ENCODE results near the gene TP63.

TP63 gene

GRCh38 chr3:189699885-189700284, 68.7 kb downstream of the TP63 start:
- ATAC-seq: no peak
- TF ChIP-seq OSR1 (CRISPR knock-in tag; IDR thresholded peaks at IDR 0.05) (no peak), ZNF70 (CRISPR knock-in tag; IDR thresholded peaks at IDR 0.05) (no peak), PPARA (CRISPR knock-in tag; IDR thresholded peaks at IDR 0.05; ENCODE audit: borderline replicate concordance) (no peak), ARNTL (CRISPR knock-in tag; IDR thresholded peaks at IDR 0.05; ENCODE audit: borderline replicate concordance, low read depth) (no peak), ZNF565 (CRISPR knock-in tag; conservative IDR thresholded peaks at IDR 0.05; ENCODE audit: low read depth) (no peak), RARB (CRISPR knock-in tag; IDR thresholded peaks at IDR 0.05) (no peak), ESRRG (CRISPR knock-in tag; IDR thresholded peaks at IDR 0.05) (no peak), TOX (CRISPR knock-in tag; IDR thresholded peaks at IDR 0.05; ENCODE audit: borderline replicate concordance) (no peak), BACH2 (CRISPR knock-in tag; IDR thresholded peaks at IDR 0.05; ENCODE audit: borderline replicate concordance) (no peak), ZNF8 (CRISPR knock-in tag; IDR thresholded peaks at IDR 0.05) (no peak), CSRNP3 (CRISPR knock-in tag; IDR thresholded peaks at IDR 0.05) (no peak), TCF4 (CRISPR knock-in tag; IDR thresholded peaks at IDR 0.05; ENCODE audit: borderline replicate concordance) (no peak), ISL1 (CRISPR knock-in tag; IDR thresholded peaks at IDR 0.05) (no peak)
- TF ChIP-seq, protein P1, sequence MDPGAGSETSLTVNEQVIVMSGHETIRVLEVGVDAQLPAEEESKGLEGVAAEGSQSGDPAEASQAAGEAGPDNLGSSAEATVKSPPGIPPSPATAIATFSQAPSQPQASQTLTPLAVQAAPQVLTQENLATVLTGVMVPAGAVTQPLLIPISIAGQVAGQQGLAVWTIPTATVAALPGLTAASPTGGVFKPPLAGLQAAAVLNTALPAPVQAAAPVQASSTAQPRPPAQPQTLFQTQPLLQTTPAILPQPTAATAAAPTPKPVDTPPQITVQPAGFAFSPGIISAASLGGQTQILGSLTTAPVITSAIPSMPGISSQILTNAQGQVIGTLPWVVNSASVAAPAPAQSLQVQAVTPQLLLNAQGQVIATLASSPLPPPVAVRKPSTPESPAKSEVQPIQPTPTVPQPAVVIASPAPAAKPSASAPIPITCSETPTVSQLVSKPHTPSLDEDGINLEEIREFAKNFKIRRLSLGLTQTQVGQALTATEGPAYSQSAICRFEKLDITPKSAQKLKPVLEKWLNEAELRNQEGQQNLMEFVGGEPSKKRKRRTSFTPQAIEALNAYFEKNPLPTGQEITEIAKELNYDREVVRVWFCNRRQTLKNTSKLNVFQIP (CRISPR knock-in tag; IDR thresholded peaks at IDR 0.05; ENCODE audit: borderline replicate concordance, low read depth): no peak
- TF ChIP-seq, protein P2, sequence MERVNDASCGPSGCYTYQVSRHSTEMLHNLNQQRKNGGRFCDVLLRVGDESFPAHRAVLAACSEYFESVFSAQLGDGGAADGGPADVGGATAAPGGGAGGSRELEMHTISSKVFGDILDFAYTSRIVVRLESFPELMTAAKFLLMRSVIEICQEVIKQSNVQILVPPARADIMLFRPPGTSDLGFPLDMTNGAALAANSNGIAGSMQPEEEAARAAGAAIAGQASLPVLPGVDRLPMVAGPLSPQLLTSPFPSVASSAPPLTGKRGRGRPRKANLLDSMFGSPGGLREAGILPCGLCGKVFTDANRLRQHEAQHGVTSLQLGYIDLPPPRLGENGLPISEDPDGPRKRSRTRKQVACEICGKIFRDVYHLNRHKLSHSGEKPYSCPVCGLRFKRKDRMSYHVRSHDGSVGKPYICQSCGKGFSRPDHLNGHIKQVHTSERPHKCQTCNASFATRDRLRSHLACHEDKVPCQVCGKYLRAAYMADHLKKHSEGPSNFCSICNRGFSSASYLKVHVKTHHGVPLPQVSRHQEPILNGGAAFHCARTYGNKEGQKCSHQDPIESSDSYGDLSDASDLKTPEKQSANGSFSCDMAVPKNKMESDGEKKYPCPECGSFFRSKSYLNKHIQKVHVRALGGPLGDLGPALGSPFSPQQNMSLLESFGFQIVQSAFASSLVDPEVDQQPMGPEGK (CRISPR knock-in tag; IDR thresholded peaks at IDR 0.05; ENCODE audit: borderline replicate concordance): no peak

DNA sequence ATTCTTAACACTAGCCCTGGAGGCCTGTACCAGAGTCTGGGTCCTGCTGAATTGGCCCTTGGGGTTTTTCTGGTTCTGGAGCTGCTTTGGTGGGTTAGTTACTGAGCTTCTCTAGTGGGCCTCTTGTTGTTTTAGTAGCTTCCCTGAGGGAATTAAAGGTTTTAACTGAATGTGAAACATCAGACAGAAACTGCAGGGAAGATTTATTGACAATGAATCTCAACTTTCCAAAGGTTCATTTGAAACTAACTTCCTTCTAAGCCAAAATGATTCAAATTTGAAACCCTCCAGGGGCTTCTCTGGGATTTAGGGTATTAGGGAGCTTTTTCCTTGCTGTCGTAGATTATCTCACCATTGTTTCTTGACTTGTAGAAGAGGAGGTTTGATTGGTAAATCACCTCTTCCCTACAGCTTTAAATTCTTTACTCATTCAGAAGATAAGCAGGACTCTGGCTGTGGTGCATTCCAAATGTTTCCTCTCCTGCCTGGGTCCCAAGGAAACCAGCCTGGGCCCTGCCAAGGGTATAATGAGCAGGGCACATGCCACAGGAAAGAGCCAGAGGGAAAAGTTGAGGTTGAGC, 71.0 kb downstream of the TP63 start:
- TF ChIP-seq TCF4 (CRISPR knock-in tag; IDR thresholded peaks at IDR 0.05; ENCODE audit: borderline replicate concordance) (no peak), BACH2 (CRISPR knock-in tag; IDR thresholded peaks at IDR 0.05; ENCODE audit: borderline replicate concordance) (no peak), ZC3H10 (CRISPR knock-in tag; IDR thresholded peaks at IDR 0.05) (no peak), ZFP3 (CRISPR knock-in tag; IDR thresholded peaks at IDR 0.05) (no peak), SNAI2 (CRISPR knock-in tag; IDR thresholded peaks at IDR 0.05) (no peak), CREB5 (CRISPR knock-in tag; IDR thresholded peaks at IDR 0.05; ENCODE audit: low read depth) (no peak)
- ATAC-seq: no peak

DNA sequence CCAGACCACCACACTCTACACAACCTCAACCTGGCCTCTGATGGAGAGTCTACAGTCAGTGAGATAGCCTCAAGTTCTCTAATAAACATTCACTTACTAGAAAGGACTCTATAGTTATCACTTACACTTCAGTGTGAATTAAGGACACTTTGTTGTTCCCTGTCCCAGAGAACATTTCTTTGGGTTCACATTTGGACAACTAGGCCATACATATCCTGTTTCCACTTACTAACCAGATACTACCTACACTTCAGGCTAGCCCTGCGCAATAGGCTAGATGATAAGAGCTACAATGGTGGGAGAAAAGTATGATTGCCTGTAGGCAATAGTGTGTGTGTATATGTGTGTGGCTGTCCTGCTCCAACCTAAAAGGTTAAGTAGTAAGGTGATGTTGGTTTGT, 72.7 kb downstream of the TP63 start:
- TF ChIP-seq, protein P3, sequence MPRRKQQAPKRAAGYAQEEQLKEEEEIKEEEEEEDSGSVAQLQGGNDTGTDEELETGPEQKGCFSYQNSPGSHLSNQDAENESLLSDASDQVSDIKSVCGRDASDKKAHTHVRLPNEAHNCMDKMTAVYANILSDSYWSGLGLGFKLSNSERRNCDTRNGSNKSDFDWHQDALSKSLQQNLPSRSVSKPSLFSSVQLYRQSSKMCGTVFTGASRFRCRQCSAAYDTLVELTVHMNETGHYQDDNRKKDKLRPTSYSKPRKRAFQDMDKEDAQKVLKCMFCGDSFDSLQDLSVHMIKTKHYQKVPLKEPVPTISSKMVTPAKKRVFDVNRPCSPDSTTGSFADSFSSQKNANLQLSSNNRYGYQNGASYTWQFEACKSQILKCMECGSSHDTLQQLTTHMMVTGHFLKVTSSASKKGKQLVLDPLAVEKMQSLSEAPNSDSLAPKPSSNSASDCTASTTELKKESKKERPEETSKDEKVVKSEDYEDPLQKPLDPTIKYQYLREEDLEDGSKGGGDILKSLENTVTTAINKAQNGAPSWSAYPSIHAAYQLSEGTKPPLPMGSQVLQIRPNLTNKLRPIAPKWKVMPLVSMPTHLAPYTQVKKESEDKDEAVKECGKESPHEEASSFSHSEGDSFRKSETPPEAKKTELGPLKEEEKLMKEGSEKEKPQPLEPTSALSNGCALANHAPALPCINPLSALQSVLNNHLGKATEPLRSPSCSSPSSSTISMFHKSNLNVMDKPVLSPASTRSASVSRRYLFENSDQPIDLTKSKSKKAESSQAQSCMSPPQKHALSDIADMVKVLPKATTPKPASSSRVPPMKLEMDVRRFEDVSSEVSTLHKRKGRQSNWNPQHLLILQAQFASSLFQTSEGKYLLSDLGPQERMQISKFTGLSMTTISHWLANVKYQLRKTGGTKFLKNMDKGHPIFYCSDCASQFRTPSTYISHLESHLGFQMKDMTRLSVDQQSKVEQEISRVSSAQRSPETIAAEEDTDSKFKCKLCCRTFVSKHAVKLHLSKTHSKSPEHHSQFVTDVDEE (CRISPR knock-in tag; IDR thresholded peaks at IDR 0.05): no peak
- no peak for TF ChIP-seq CSRNP3 (CRISPR knock-in tag; IDR thresholded peaks at IDR 0.05)
- no peak for TF ChIP-seq TOX (CRISPR knock-in tag; IDR thresholded peaks at IDR 0.05; ENCODE audit: borderline replicate concordance)
- no peak for TF ChIP-seq ZNF8 (CRISPR knock-in tag; IDR thresholded peaks at IDR 0.05)
- TF ChIP-seq, protein P1 (CRISPR knock-in tag; IDR thresholded peaks at IDR 0.05; ENCODE audit: borderline replicate concordance, low read depth): no peak
- TF ChIP-seq ARNTL (CRISPR knock-in tag; IDR thresholded peaks at IDR 0.05; ENCODE audit: borderline replicate concordance, low read depth): no peak
- no peak for TF ChIP-seq ZFP30 (CRISPR knock-in tag; IDR thresholded peaks at IDR 0.05)
- TF ChIP-seq, protein P2 (CRISPR knock-in tag; IDR thresholded peaks at IDR 0.05; ENCODE audit: borderline replicate concordance): no peak
- TF ChIP-seq BACH2 (CRISPR knock-in tag; IDR thresholded peaks at IDR 0.05; ENCODE audit: borderline replicate concordance): no peak
- TF ChIP-seq ESRRG (CRISPR knock-in tag; IDR thresholded peaks at IDR 0.05): no peak
- TF ChIP-seq RARB (CRISPR knock-in tag; IDR thresholded peaks at IDR 0.05): no peak
- no peak for TF ChIP-seq ZFP3 (CRISPR knock-in tag; IDR thresholded peaks at IDR 0.05)
- no peak for TF ChIP-seq ZNF70 (CRISPR knock-in tag; IDR thresholded peaks at IDR 0.05)
- no peak for ATAC-seq

All from SK-N-SH treated with all-trans-retinoic acid at 6 μM for 48 hours (cell line).